Brain microvascular endothelial cell (primary cell): ENCODE measurements around the gene SH3PXD2A.

ENCODE experiments used
- DNase-seq: peaks from one replicate; pipeline ENCODE4 v3.0.0-alpha.2; 2020
- H3K27ac ChIP-seq: fragments of 250-450 bp; sonication (Bioruptor Pico); 2 replicates; pipeline ENCODE4 v1.5.1; 2020; ENCODE audit warnings: mild to moderate bottlenecking, moderate library complexity
- H3K27me3 ChIP-seq: fragments of 250-450 bp; sonication (Bioruptor Pico); replicated peaks from 2 replicates; pipeline ENCODE4 v1.5.1; 2020; ENCODE audit warnings: mild to moderate bottlenecking
- H3K36me3 ChIP-seq: fragments of 250-450 bp; sonication (Bioruptor Pico); replicated peaks from 2 replicates; pipeline ENCODE4 v1.5.1; 2020; ENCODE audit warnings: mild to moderate bottlenecking
- H3K4me3 ChIP-seq: 2 replicates; pipeline ENCODE4 v1.5.1; 2011; ENCODE audit warnings: low read depth, mild to moderate bottlenecking, control low read depth, low read length, moderate library complexity
- CTCF ChIP-seq: IDR thresholded peaks from 2 replicates; pipeline ENCODE4 v1.5.1; 2011; ENCODE audit warnings: low read depth, mild to moderate bottlenecking, moderate library complexity, low read length, control low read depth, inconsistent platforms; ENCODE audit errors: missing control alignments
- in situ Hi-C: cut with HindIII; loops from 2 replicates; pipeline ENCODE4 v1.10.0; 2017; ENCODE audit warnings: low sequenced_read_pairs, low pct_ligation_motif_present

The SH3PXD2A gene

GRCh38 chr10:103894441-103894864 is 39.1 kb upstream of the SH3PXD2A start:
- in situ Hi-C loops = no loop called here
- Histone ChIP-seq H3K27ac (peak overlapping the region; percentile 26), H3K36me3 (no peaks in the 10 kb centered on the region), H3K27me3 (no peaks in the 10 kb centered on the region), H3K4me3 (no peak overlapping the region)
- TF ChIP-seq CTCF = no peak
- DNase-seq = no peak

GRCh38 chr10:103893817-103894216 is 38.4 kb upstream of the SH3PXD2A start:
- no peaks in the 10 kb centered on the region for H3K36me3 ChIP-seq

GRCh38 chr10:103892181-103892580 is 36.8 kb upstream of the SH3PXD2A start:
- no peak overlapping the region for H3K4me3 ChIP-seq
- no peaks in the 10 kb centered on the region for H3K27me3 ChIP-seq
- no peaks in the 10 kb centered on the region for H3K36me3 ChIP-seq
- H3K27ac ChIP-seq = no peak overlapping the region
- in situ Hi-C loops = no loop called here
- no peak for TF ChIP-seq CTCF
- no peak for DNase-seq

More at GRCh38 chr10:103893817-103894216, 38.4 kb upstream of the SH3PXD2A start:
- no peak for TF ChIP-seq CTCF
- Histone ChIP-seq H3K27me3 (no peaks in the 10 kb centered on the region), H3K4me3 (no peak overlapping the region), H3K27ac (no peak overlapping the region)
- no peak for DNase-seq
- in situ Hi-C loops = no loop called here

GRCh38 chr10:103890688-103891087 is 35.3 kb upstream of the SH3PXD2A start:
- in situ Hi-C loops = no loop called here
- H3K36me3 ChIP-seq = no peaks in the 10 kb centered on the region
- DNase-seq = no peak
- no peaks in the 10 kb centered on the region for H3K27me3 ChIP-seq
- no peak for TF ChIP-seq CTCF
- no peak overlapping the region for H3K27ac ChIP-seq
- no peak overlapping the region for H3K4me3 ChIP-seq

GRCh38 chr10:103890194-103890658 is 34.9 kb upstream of the SH3PXD2A start:
- H3K27ac ChIP-seq = no peak overlapping the region
- no peak for TF ChIP-seq CTCF
- no peaks in the 10 kb centered on the region for H3K27me3 ChIP-seq
- DNase-seq = no peak
- no peaks in the 10 kb centered on the region for H3K36me3 ChIP-seq
- no peak overlapping the region for H3K4me3 ChIP-seq
- in situ Hi-C loops = no loop called here

- H3K4me3 ChIP-seq = no peak overlapping the region
- in situ Hi-C loops = no loop called here
- H3K36me3 ChIP-seq = peaks cover 2% of the 10 kb centered on the region
- DNase-seq = no peak
- H3K27ac ChIP-seq = no peak overlapping the region
- H3K27me3 ChIP-seq = no peaks in the 10 kb centered on the region
- no peak for TF ChIP-seq CTCF
Observed at GRCh38 chr10:103889121-103889720, 33.8 kb upstream of the SH3PXD2A start.
